ENCODE measurements around the gene ARHGDIB.

GRCh38 chr12:14915736-14916135 is 45.7 kb downstream of the ARHGDIB start:
- TF ChIP-seq, protein P1, sequence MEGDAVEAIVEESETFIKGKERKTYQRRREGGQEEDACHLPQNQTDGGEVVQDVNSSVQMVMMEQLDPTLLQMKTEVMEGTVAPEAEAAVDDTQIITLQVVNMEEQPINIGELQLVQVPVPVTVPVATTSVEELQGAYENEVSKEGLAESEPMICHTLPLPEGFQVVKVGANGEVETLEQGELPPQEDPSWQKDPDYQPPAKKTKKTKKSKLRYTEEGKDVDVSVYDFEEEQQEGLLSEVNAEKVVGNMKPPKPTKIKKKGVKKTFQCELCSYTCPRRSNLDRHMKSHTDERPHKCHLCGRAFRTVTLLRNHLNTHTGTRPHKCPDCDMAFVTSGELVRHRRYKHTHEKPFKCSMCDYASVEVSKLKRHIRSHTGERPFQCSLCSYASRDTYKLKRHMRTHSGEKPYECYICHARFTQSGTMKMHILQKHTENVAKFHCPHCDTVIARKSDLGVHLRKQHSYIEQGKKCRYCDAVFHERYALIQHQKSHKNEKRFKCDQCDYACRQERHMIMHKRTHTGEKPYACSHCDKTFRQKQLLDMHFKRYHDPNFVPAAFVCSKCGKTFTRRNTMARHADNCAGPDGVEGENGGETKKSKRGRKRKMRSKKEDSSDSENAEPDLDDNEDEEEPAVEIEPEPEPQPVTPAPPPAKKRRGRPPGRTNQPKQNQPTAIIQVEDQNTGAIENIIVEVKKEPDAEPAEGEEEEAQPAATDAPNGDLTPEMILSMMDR (CRISPR knock-in tag; IDR thresholded peaks at IDR 0.05), result no peak
- TF ChIP-seq ARNT (IDR thresholded peaks at IDR 0.05), result no peak

Data from HepG2 (cell line).